Activated naive CD4-positive, alpha-beta T cell treated with anti-CD3 and anti-CD28 coated beads, Interleukin-2, amount 10 ng/mL, durations not matched to agents 7 days and 5 days (primary cell): ENCODE data around the gene NSL1.
"Not testable (repeated sequence)": the region's sequence is repeated elsewhere in the genome, so short reads cannot be mapped to it uniquely, and the experiment has no call there.

Experiments used
- CTCF ChIA-PET: fragments of 350-600 bp; sonication (Branson Sonifier 250); formaldehyde crosslinking; loops from one replicate; lab custom pipeline; 2021; ENCODE audit warnings: antibody characterized with exemption; lab: Charles Lee
- DNase-seq: peaks from one replicate; pipeline ENCODE4 v3.0.0-alpha.2; 2020
- H3K27ac Mint-ChIP-seq: one replicate; pipeline ENCODE4 v1.8.0; 2021; ENCODE audit warnings: mild to moderate bottlenecking, moderate library complexity, mixed read lengths
- H3K27me3 Mint-ChIP-seq: one replicate; pipeline ENCODE4 v1.8.0; 2021; ENCODE audit warnings: mild to moderate bottlenecking, mixed read lengths
- H3K36me3 Mint-ChIP-seq: one replicate; pipeline ENCODE4 v1.8.0; 2021; ENCODE audit warnings: mixed read lengths
- H3K4me1 Mint-ChIP-seq: one replicate; pipeline ENCODE4 v1.8.0; 2021; ENCODE audit warnings: mixed read lengths
- H3K4me3 Mint-ChIP-seq: one replicate; pipeline ENCODE4 v1.8.0; 2021; ENCODE audit warnings: mild to moderate bottlenecking, moderate library complexity, mixed read lengths
- H3K9me3 Mint-ChIP-seq: one replicate; pipeline ENCODE4 v1.8.0; 2021; ENCODE audit warnings: mixed read lengths

NSL1 gene

DNA sequence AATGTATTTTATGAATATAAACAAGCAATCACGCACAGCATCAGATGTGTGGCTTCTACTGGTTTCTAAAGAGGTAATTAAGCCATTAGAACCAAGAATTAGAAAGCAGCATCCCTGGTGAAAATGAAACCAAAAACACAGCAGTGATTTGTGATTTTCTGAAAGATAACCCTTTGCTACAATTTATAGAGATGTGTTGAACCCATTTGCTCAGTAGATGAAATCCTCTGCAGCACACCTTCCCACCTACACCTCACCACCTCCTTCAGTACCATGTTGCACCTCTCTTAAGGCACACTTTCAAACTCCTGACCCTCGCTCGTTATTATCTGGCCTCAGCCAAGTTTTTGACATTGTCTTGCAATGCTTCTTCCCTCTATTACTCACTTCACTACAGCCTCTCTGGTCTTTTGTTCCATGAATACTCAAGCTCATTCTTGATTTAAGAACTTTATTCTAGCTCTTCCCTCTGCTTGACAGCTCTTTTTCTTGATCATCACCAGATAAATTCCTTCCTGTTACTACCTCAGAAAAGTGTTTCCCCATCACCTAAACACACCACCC lies 38.6 kb downstream of the NSL1 start:
- no peak for DNase-seq
- Mint-ChIP-seq H3K4me3 (peak overlapping the region; percentile 37), H3K4me1 (peaks cover 44% of the 10 kb centered on the region), H3K36me3 (peaks cover 10% of the 10 kb centered on the region), H3K27ac (peak overlapping the region; percentile 78), H3K9me3 (no peaks in the 10 kb centered on the region), H3K27me3 (no peaks in the 10 kb centered on the region)
- CTCF ChIA-PET = interaction anchor here (1.1 to 3.0 kb wide), 5 partner anchors 9 to 88 kb away, joined by 3 to 9 read pairs (median 3); partner anchors contain the start of gene BATF3

DNA sequence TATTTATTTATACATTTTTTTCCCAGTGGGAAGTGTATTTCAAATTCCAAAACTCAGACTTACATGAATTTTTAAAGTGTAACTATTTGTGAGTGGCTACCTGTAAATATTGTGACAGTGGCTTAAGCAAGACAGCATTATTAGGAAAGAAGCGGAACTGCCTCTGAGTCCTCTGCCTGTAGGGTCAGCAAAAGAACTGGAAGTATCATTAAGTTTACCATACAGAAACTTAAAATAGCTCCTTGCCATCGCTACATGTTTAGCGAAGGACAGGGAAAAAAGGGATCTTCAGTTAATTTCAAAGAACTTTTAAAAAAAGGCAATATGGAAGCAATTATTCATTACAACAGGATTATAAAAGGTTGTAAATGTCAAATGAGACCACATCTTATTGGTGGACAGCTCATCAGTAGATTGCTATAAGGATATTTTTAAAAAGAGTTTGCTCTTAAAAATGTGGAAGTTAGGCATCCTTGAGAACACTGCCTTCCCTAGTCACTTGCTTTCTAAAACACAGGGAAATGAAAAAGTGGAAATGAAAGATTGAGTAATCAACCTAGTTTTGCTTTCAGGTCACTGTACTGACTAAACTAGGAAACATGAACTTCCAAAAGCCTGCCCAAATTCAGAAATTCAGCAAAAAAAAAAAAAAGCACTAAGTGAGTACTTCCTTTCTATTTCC lies 39.2 kb downstream of the NSL1 start:
- H3K9me3 Mint-ChIP-seq = no peaks in the 10 kb centered on the region
- H3K36me3 Mint-ChIP-seq = peaks cover 8% of the 10 kb centered on the region
- peak overlapping the region; percentile 37 for H3K4me3 Mint-ChIP-seq
- peak overlapping the region; percentile 78 for H3K27ac Mint-ChIP-seq
- peaks cover 44% of the 10 kb centered on the region for H3K4me1 Mint-ChIP-seq
- CTCF ChIA-PET = interaction anchor here (1.3 to 2.4 kb wide), 3 partner anchors 9 to 53 kb away, joined by 3 to 8 read pairs (median 3); partner anchors contain the start of gene BATF3
- no peak for DNase-seq
- H3K27me3 Mint-ChIP-seq = no peaks in the 10 kb centered on the region

DNA sequence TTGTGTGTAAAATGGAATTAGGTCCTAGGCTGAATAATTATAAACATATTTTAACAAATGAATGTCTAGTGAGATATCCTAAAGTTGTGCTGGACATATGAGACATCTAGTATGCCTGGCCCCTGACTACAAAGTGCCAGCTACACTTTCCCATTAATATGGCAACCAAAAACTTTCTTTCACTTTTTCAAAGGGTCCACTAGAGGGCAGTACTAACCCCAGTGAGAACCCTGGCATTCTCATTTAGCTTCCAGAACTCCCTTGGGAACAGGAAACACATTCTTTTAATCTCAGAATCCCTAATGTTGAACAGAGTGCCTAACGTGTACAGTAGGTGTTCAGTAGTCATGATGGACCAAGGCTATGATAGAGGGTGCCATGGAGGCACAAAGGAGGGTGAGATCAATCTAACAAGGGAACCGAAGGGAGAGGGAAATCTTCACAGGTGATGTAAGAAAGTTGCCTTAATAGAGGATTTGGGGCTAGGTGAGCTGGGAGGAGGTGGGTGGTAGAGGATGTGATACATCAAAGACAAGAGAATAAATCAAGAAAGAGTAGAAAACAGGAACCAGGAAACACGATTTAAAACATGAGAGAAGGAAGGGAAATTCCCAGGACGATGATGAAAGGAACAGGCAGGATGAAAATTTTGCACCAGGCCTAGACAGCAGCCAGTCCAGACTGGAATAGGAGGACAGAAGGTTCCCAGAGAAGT lies 41.6 kb downstream of the NSL1 start:
- no peaks in the 10 kb centered on the region for H3K9me3 Mint-ChIP-seq
- peaks cover 44% of the 10 kb centered on the region for H3K4me1 Mint-ChIP-seq
- CTCF ChIA-PET = interaction anchor here (0.6 to 3.4 kb wide), 27 partner anchors 8 to 367 kb away, joined by 3 to 18 read pairs (median 5); partner anchors contain the start of gene BATF3
- H3K4me3 Mint-ChIP-seq = no peak overlapping the region
- peaks cover 10% of the 10 kb centered on the region for H3K36me3 Mint-ChIP-seq
- H3K27me3 Mint-ChIP-seq = no peaks in the 10 kb centered on the region
- no peak for DNase-seq
- no peak overlapping the region for H3K27ac Mint-ChIP-seq

DNA sequence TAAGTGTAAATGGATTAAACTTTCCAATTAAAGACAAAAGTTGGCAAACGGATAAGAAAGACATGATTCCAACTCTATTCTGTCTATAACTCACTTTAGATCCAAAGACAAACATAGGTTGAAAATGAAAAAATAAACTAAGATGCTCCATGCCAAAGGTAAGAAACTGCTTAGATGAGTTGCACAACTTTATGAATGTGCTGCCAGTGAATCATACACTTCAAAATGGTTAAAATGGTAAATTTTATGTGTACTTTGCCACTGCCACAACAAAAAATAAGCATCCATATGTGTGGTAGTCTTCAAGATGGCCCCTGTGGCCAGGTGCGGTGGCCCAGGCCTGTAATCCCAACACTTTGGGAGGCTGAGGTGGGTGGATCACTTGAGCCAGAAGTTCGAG lies 45.0 kb downstream of the NSL1 start:
- Mint-ChIP-seq H3K36me3 (peaks cover 22% of the 10 kb centered on the region), H3K9me3 (peaks cover 3% of the 10 kb centered on the region), H3K4me1 (peaks cover 29% of the 10 kb centered on the region), H3K4me3 (no peak overlapping the region), H3K27me3 (no peaks in the 10 kb centered on the region), H3K27ac (no peak overlapping the region)
- DNase-seq = no peak
- CTCF ChIA-PET = interaction anchor here (1.3 kb wide), 1 partner anchor 47 kb away, joined by 3 read pairs; no protein-coding TSS in a partner anchor

DNA sequence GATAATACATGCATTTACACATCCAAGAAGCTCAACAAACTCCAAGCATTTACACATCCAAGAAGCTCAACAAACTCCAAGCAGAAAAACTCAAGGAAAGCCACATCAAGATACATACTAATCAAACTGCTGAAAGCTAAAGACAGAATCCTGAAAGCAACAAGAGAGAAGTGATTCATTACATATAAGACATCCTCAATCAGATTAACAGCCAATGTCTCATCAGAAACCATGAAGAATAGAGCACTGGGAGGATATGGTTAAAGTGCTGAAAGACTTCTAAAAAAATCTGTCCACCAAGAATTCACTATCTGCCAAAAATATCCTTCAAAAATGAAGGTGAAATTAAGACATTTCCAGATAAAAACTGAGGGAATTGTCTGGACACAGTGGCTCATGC lies 46.3 kb downstream of the NSL1 start:
- H3K27ac Mint-ChIP-seq = no peak overlapping the region
- H3K4me1 Mint-ChIP-seq = peaks cover 26% of the 10 kb centered on the region
- H3K9me3 Mint-ChIP-seq = peaks cover 8% of the 10 kb centered on the region
- no peaks in the 10 kb centered on the region for H3K27me3 Mint-ChIP-seq
- H3K36me3 Mint-ChIP-seq = peaks cover 28% of the 10 kb centered on the region
- no peak for DNase-seq
- no peak overlapping the region for H3K4me3 Mint-ChIP-seq
- CTCF ChIA-PET = interaction anchor here (0.9 to 1.0 kb wide), 2 partner anchors 44 to 80 kb away, joined by 3 read pairs; no protein-coding TSS in a partner anchor

GRCh38 chr1:212743901-212744475 lies 47.6 kb downstream of the NSL1 start:
- Mint-ChIP-seq H3K27ac (peak overlapping the region; percentile 6), H3K4me3 (no peak overlapping the region), H3K27me3 (no peaks in the 10 kb centered on the region), H3K36me3 (peaks cover 34% of the 10 kb centered on the region), H3K4me1 (peaks cover 24% of the 10 kb centered on the region), H3K9me3 (peaks cover 8% of the 10 kb centered on the region)
- DNase-seq = peak; percentile 31
- CTCF ChIA-PET = interaction anchor here (1.6 kb wide), 1 partner anchor 42 kb away, joined by 3 read pairs; no protein-coding TSS in a partner anchor

- peaks cover 38% of the 10 kb centered on the region for H3K36me3 Mint-ChIP-seq
- no peak overlapping the region for H3K4me3 Mint-ChIP-seq
- DNase-seq = no peak
- H3K4me1 Mint-ChIP-seq = peaks cover 24% of the 10 kb centered on the region
- H3K27me3 Mint-ChIP-seq = no peaks in the 10 kb centered on the region
- CTCF ChIA-PET = interaction anchor here (1.0 to 2.6 kb wide), 6 partner anchors 11 to 282 kb away, joined by 3 to 16 read pairs (median 6); no protein-coding TSS in a partner anchor
- peaks cover 8% of the 10 kb centered on the region for H3K9me3 Mint-ChIP-seq
- peak overlapping the region; percentile 77 for H3K27ac Mint-ChIP-seq
These were observed 53.2 kb downstream of the NSL1 start for GRCh38 chr1:212738330-212738729.

- Mint-ChIP-seq H3K9me3 (peaks cover 8% of the 10 kb centered on the region), H3K27ac (no peak overlapping the region), H3K4me3 (no peak overlapping the region), H3K27me3 (no peaks in the 10 kb centered on the region), H3K36me3 (peaks cover 40% of the 10 kb centered on the region), H3K4me1 (peaks cover 21% of the 10 kb centered on the region)
- CTCF ChIA-PET = interaction anchor here (2.3 to 2.6 kb wide), 2 partner anchors 13 to 15 kb away, joined by 7 to 16 read pairs; no protein-coding TSS in a partner anchor
- DNase-seq = no peak
These were observed 54.0 kb downstream of the NSL1 start for GRCh38 chr1:212737559-212737958.

- Mint-ChIP-seq H3K36me3 (peaks cover 20% of the 10 kb centered on the region), H3K27me3 (no peaks in the 10 kb centered on the region), H3K4me1 (peaks cover 6% of the 10 kb centered on the region), H3K9me3 (no peaks in the 10 kb centered on the region), H3K4me3 (no peak overlapping the region), H3K27ac (no peak overlapping the region)
- DNase-seq = no peak
- CTCF ChIA-PET = no interaction called here
These were observed 58.5 kb downstream of the NSL1 start for GRCh38 chr1:212733109-212733508.

- CTCF ChIA-PET = no interaction called here
These were observed 59.9 kb downstream of the NSL1 start for GRCh38 chr1:212731630-212732029.

GRCh38 chr1:212728606-212729005 lies 63.0 kb downstream of the NSL1 start:
- no peaks in the 10 kb centered on the region for H3K27me3 Mint-ChIP-seq
- H3K4me3 Mint-ChIP-seq = no peak overlapping the region
- no peak for DNase-seq
- H3K36me3 Mint-ChIP-seq = peaks cover 23% of the 10 kb centered on the region
- no peak overlapping the region for H3K27ac Mint-ChIP-seq
- H3K9me3 Mint-ChIP-seq = peaks cover 6% of the 10 kb centered on the region
- CTCF ChIA-PET = interaction anchor here (1.1 to 2.8 kb wide), 2 partner anchors 21 to 63 kb away, joined by 3 to 8 read pairs; no protein-coding TSS in a partner anchor
- H3K4me1 Mint-ChIP-seq = peaks cover 7% of the 10 kb centered on the region

More at GRCh38 chr1:212731630-212732029, 59.9 kb downstream of the NSL1 start:
- no peak for DNase-seq
- no peak overlapping the region for H3K27ac Mint-ChIP-seq
- H3K4me3 Mint-ChIP-seq = no peak overlapping the region
- H3K4me1 Mint-ChIP-seq = peaks cover 3% of the 10 kb centered on the region
- H3K27me3 Mint-ChIP-seq = no peaks in the 10 kb centered on the region
- peaks cover 18% of the 10 kb centered on the region for H3K36me3 Mint-ChIP-seq
- no peaks in the 10 kb centered on the region for H3K9me3 Mint-ChIP-seq

DNA sequence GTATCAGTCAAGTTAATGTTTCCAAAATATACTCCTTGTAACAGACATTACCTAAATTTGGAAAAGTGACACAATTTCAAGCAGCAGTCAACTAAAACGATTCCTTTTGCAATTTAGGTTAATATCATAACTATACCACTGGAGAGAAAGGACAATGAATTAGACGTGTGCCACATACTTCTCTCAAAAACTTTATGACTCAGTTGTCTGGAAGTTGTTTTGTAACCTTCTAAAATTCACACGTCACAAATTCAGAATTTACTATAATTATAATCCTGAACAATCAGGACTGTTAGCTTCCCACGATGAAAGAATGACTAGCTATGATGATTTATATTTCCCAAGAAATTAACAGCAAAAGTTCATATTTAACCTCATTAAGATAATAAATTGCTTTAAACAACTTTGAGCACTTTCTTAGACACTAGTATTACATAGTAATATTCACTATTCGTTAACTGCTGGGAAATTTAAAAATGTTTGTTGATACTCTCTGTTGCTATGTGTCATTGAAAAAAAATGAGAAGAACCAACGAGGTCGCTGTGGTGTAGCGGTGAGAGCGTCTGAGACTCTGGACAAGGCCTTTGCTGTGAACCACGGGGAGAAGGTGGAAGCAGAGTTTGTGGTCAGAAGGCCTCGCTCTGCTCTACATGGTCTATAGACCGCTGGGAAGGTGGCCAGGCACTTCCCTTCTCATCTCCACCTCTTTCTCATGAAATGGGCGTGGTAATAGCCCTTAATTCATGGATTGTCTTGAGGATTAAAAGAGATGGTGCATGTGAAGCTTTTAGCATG lies 64.0 kb downstream of the NSL1 start:
- no peak overlapping the region for H3K4me3 Mint-ChIP-seq
- CTCF ChIA-PET = no interaction called here
- H3K4me1 Mint-ChIP-seq = peaks cover 16% of the 10 kb centered on the region
- H3K27me3 Mint-ChIP-seq = no peaks in the 10 kb centered on the region
- peaks cover 26% of the 10 kb centered on the region for H3K36me3 Mint-ChIP-seq
- H3K9me3 Mint-ChIP-seq = peaks cover 12% of the 10 kb centered on the region
- no peak overlapping the region for H3K27ac Mint-ChIP-seq
- DNase-seq = no peak

DNA sequence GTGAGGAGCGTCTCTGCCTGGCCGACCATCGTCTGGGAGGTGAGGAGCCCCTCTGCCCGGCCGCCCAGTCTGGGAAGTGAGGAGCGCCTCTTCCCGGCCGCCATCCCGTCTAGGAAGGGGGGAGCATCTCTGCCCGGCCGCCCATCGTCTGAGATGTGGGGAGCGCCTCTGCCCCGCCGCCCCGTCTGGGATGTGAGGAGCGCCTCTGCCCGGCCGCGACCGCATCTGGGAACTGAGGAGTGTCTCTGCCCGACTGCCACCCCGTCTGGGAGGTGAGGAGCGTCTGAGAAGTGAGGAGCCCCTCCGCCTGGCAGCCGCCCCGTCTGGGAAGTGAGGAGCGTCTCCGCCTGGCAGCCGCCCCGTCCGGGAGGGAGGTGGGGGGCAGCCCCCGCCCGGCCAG lies 66.9 kb downstream of the NSL1 start:
- CTCF ChIA-PET, DNase-seq, H3K27ac Mint-ChIP-seq, H3K4me3 Mint-ChIP-seq, H3K27me3 Mint-ChIP-seq: not testable (repeated sequence)
- Mint-ChIP-seq H3K9me3 (peaks cover 12% of the 10 kb centered on the region), H3K36me3 (peaks cover 26% of the 10 kb centered on the region), H3K4me1 (peaks cover 34% of the 10 kb centered on the region)
